CD14-positive monocyte (primary cell): ENCODE measurements around the gene FNDC3B. TPM values are rescaled to one million over a fixed set of nuclear protein-coding genes. Genes with fewer than 3 reads are reported as not detected.
A peak's percentile ranks its signal among the peaks of the same experiment; 100 is the strongest.

ENCODE experiments used
- DNase-seq, 3 donors: peaks; one replicate each; pipeline ENCODE4 v3.0.0-alpha.2; 2011 to 2022
- H2AFZ ChIP-seq: 2 replicates; pipeline ENCODE4 v1.6.0; 2012; ENCODE audit warnings: mild to moderate bottlenecking, low read depth, low read length, inconsistent platforms; ENCODE audit not compliant: insufficient read depth, poor library complexity, severe bottlenecking
- H3K27ac ChIP-seq, 2 donors: 1 replicate in 1 of 2; 2 replicates in 1 of 2; pipeline ENCODE4 v1.5.1; 2012 to 2013; ENCODE audit warnings: low read length in 2 of 2, control low read depth in 1 of 2, inconsistent platforms in 1 of 2, low read depth in 1 of 2, mild to moderate bottlenecking in 1 of 2
- H3K27me3 ChIP-seq, 2 donors: one replicate each; pipeline versions ENCODE4 v1.6.0 to v1.6.1; 2011 to 2013; ENCODE audit warnings: low read length in 2 of 2; ENCODE audit not compliant: control insufficient read depth in 2 of 2, insufficient read depth in 2 of 2
- H3K36me3 ChIP-seq, 2 donors: replicated peaks in 1 of 2; 1 replicate in 1 of 2; 2 replicates in 1 of 2; pipeline versions ENCODE4 v1.5.1 to v1.6.1; 2012 to 2013; ENCODE audit warnings: low read length in 2 of 2, control low read depth in 1 of 2, inconsistent platforms in 1 of 2, mild to moderate bottlenecking in 1 of 2; ENCODE audit not compliant: insufficient read depth in 2 of 2, control insufficient read depth in 1 of 2
- H3K4me1 ChIP-seq, 2 donors: 1 replicate in 1 of 2; 2 replicates in 1 of 2; pipeline versions ENCODE4 v1.5.1 to v1.6.1; 2012 to 2013; ENCODE audit warnings: low read length in 2 of 2, control low read depth in 1 of 2, inconsistent platforms in 1 of 2, mild to moderate bottlenecking in 1 of 2, moderate library complexity in 1 of 2; ENCODE audit not compliant: insufficient read depth in 2 of 2, control insufficient read depth in 1 of 2
- H3K4me2 ChIP-seq: replicated peaks from 2 replicates; pipeline ENCODE3; 2012; ENCODE audit warnings: low read length, moderate library complexity, mild to moderate bottlenecking; ENCODE audit not compliant: poor library complexity, severe bottlenecking; ENCODE audit errors: extremely low read depth
- H3K4me3 ChIP-seq, 3 experiments: fragments of 200-600 bp in 1 of 3; sonication (generic) in 1 of 3; replicated peaks in 1 of 3; 1 replicate in 2 of 3; 2 replicates in 1 of 3; pipeline ENCODE4 v1.5.1; 2011 to 2013; ENCODE audit warnings: low read length in 3 of 3, mild to moderate bottlenecking in 3 of 3, control low read depth in 2 of 3, low read depth in 2 of 3, inconsistent platforms in 1 of 3, moderate library complexity in 1 of 3
- H3K79me2 ChIP-seq: 2 replicates; pipeline ENCODE4 v1.6.0; 2012; ENCODE audit warnings: mild to moderate bottlenecking, control low read depth, inconsistent platforms, low read length, moderate library complexity; ENCODE audit not compliant: insufficient read depth
- H3K9ac ChIP-seq: 2 replicates; pipeline ENCODE4 v1.6.0; 2017; ENCODE audit warnings: low read length, mild to moderate bottlenecking; ENCODE audit not compliant: insufficient read depth, poor library complexity, severe bottlenecking
- H3K9me3 ChIP-seq, 2 donors: replicated peaks in 1 of 2; 1 replicate in 1 of 2; 2 replicates in 1 of 2; pipeline versions ENCODE4 v1.5.1 to v1.6.1; 2012 to 2013; ENCODE audit warnings: low read length in 2 of 2, control low read depth in 1 of 2; ENCODE audit not compliant: control insufficient read depth in 1 of 2, insufficient read depth in 1 of 2
- H4K20me1 ChIP-seq: 2 replicates; pipeline ENCODE4 v1.6.0; 2012; ENCODE audit warnings: mild to moderate bottlenecking, low read length, control low read depth, moderate library complexity; ENCODE audit not compliant: insufficient read depth
- H3K27ac Mint-ChIP-seq, 7 donors: one replicate each; pipeline ENCODE4 v1.8.0; 2020; ENCODE audit warnings: mild to moderate bottlenecking in 7 of 7, mixed read lengths in 7 of 7, moderate library complexity in 6 of 7, inconsistent platforms in 2 of 7
- H3K27me3 Mint-ChIP-seq, 3 donors: one replicate each; pipeline ENCODE4 v1.8.0; 2021 to 2022; ENCODE audit warnings: low read depth in 3 of 3, mild to moderate bottlenecking in 3 of 3, mixed read lengths in 3 of 3, moderate library complexity in 3 of 3, inconsistent platforms in 1 of 3
- H3K36me3 Mint-ChIP-seq, 2 donors: one replicate each; pipeline ENCODE4 v1.8.0; 2020; ENCODE audit warnings: mixed read lengths in 2 of 2, inconsistent platforms in 1 of 2, mild to moderate bottlenecking in 1 of 2
- H3K4me1 Mint-ChIP-seq: one replicate; pipeline ENCODE4 v1.8.0; 2020; ENCODE audit warnings: mild to moderate bottlenecking, mixed read lengths
- H3K4me3 Mint-ChIP-seq, 2 donors: one replicate each; pipeline ENCODE4 v1.8.0; 2020; ENCODE audit warnings: mild to moderate bottlenecking in 2 of 2, mixed read lengths in 2 of 2, moderate library complexity in 1 of 2
- H3K9me3 Mint-ChIP-seq, 7 donors: one replicate each; pipeline ENCODE4 v1.8.0; 2020 to 2022; ENCODE audit warnings: mixed read lengths in 7 of 7, mild to moderate bottlenecking in 6 of 7, moderate library complexity in 6 of 7, inconsistent platforms in 2 of 7
- WGBS: methylation state at CpG from one replicate; pipeline ENCODE4 v1.1.5; 2013; ENCODE audit warnings: missing lambda C conversion rate; ENCODE audit not compliant: insufficient coverage; 5-methylcytosine and 5-hydroxymethylcytosine counted together
- intact Hi-C, 2 donors: fragments of 100-400 bp; cut with micrococcal nuclease; formaldehyde crosslinking; loops; one replicate each; pipeline versions ENCODE4 v1.15.0 to v1.15.1; 2023
- polyA plus RNA-seq, 3 donors: library from polyadenylated mRNA; depleted of rRNA in 1 of 3; unstranded in 2 of 3; stranded (reverse) in 1 of 3; fragments of 300-500 nt in 2 of 3; fragments of >200 nt in 1 of 3; fragmentation: Illumina TruSeq in 2 of 3; gene quantifications; 1 replicate in 2 of 3; 2 replicates in 1 of 3; pipeline ENCODE4 v1.2.3, GENCODE V29; 2012 to 2021
- TF ChIP-seq, protein P1 (sequence below): fragments of 200-600 bp; IDR thresholded peaks from one replicate; pipeline ENCODE4 v1.8.0; 2022; ENCODE audit warnings: antibody characterized with exemption, mild to moderate bottlenecking

FNDC3B gene
- polyA plus RNA-seq, 3 donors: 19.6 to 36.1 (median 25.7) TPM

GRCh38 chr3:172354931-172355499, 315.6 kb downstream of the FNDC3B start:
- Histone ChIP-seq H3K27me3 (no peaks in the 10 kb centered on the region), H3K36me3 (peaks cover 69 to 91% of the 10 kb centered on the region in 2 donors), H3K9me3 (no peaks in the 10 kb centered on the region), H3K4me1 (peaks cover 0 to 5% of the 10 kb centered on the region in 2 donors), H3K27ac (no peak overlapping the region), H3K4me3 (no peak overlapping the region), H3K4me2 (no peak overlapping the region), H2AFZ (no peak overlapping the region), H3K9ac (no peak overlapping the region), H3K79me2 (peaks cover 7% of the 10 kb centered on the region), H4K20me1 (peaks cover 33% of the 10 kb centered on the region)
- TF ChIP-seq, protein P1, sequence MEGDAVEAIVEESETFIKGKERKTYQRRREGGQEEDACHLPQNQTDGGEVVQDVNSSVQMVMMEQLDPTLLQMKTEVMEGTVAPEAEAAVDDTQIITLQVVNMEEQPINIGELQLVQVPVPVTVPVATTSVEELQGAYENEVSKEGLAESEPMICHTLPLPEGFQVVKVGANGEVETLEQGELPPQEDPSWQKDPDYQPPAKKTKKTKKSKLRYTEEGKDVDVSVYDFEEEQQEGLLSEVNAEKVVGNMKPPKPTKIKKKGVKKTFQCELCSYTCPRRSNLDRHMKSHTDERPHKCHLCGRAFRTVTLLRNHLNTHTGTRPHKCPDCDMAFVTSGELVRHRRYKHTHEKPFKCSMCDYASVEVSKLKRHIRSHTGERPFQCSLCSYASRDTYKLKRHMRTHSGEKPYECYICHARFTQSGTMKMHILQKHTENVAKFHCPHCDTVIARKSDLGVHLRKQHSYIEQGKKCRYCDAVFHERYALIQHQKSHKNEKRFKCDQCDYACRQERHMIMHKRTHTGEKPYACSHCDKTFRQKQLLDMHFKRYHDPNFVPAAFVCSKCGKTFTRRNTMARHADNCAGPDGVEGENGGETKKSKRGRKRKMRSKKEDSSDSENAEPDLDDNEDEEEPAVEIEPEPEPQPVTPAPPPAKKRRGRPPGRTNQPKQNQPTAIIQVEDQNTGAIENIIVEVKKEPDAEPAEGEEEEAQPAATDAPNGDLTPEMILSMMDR: no peak
- Mint-ChIP-seq H3K27ac (peak overlapping the region in 2 of 7 donors; percentile 13 to 21), H3K4me1 (peaks cover 12% of the 10 kb centered on the region), H3K36me3 (peaks cover 61 to 73% of the 10 kb centered on the region in 2 donors), H3K27me3 (no peaks in the 10 kb centered on the region), H3K9me3 (no peaks in the 10 kb centered on the region), H3K4me3 (no peak overlapping the region)
- intact Hi-C loops: no loop called here
- no peak for DNase-seq
- WGBS: 100% methylated on average over 1 of the region's 3 CpGs

- intact Hi-C loops: no loop called here
- no peak for DNase-seq
- Histone ChIP-seq H2AFZ (no peak overlapping the region), H3K4me2 (no peak overlapping the region), H4K20me1 (peaks cover 33% of the 10 kb centered on the region), H3K4me3 (no peak overlapping the region), H3K36me3 (peaks cover 67 to 91% of the 10 kb centered on the region in 2 donors), H3K9ac (no peak overlapping the region), H3K79me2 (peaks cover 7% of the 10 kb centered on the region), H3K9me3 (no peaks in the 10 kb centered on the region), H3K27me3 (no peaks in the 10 kb centered on the region), H3K4me1 (peaks cover 0 to 5% of the 10 kb centered on the region in 2 donors), H3K27ac (no peak overlapping the region)
- WGBS: no CpG with 5 or more reads among the region's 2 CpGs
- H3K36me3 Mint-ChIP-seq: peaks cover 61 to 72% of the 10 kb centered on the region in 2 donors
- H3K9me3 Mint-ChIP-seq: no peaks in the 10 kb centered on the region
- TF ChIP-seq, protein P1: no peak
- H3K4me3 Mint-ChIP-seq: no peak overlapping the region
- H3K4me1 Mint-ChIP-seq: peaks cover 12% of the 10 kb centered on the region
- peak overlapping the region in 3 of 7 donors; percentile 10 to 63 (median 45) for H3K27ac Mint-ChIP-seq
- no peaks in the 10 kb centered on the region for H3K27me3 Mint-ChIP-seq
These were observed 316.5 kb downstream of the FNDC3B start for GRCh38 chr3:172355836-172356235.
